IPS-20b (cell line): ENCODE measurements around the gene SMYD3.
"Not testable (repeated sequence)": the region's sequence is repeated elsewhere in the genome, so short reads cannot be mapped to it uniquely, and the experiment has no call there.

ENCODE experiments used
- H3K27ac ChIP-seq: one replicate; pipeline ENCODE4 v1.5.1; 2013; ENCODE audit warnings: low read length
- H3K27me3 ChIP-seq: 2 replicates; pipeline ENCODE4 v1.6.1; 2013; ENCODE audit warnings: mild to moderate bottlenecking, low read length, inconsistent platforms; ENCODE audit not compliant: insufficient read depth
- H3K36me3 ChIP-seq: 2 replicates; pipeline ENCODE4 v1.6.1; 2013; ENCODE audit warnings: low read depth, mild to moderate bottlenecking, inconsistent platforms, low read length, moderate library complexity; ENCODE audit not compliant: insufficient read depth
- H3K4me1 ChIP-seq: 2 replicates; pipeline ENCODE4 v1.6.1; 2013; ENCODE audit warnings: mild to moderate bottlenecking, control low read depth, inconsistent platforms, low read length, moderate library complexity; ENCODE audit not compliant: insufficient read depth
- H3K4me3 ChIP-seq: 2 replicates; pipeline ENCODE4 v1.5.1; 2013; ENCODE audit warnings: mild to moderate bottlenecking, low read length, inconsistent platforms
- H3K9ac ChIP-seq: 2 replicates; pipeline ENCODE4 v1.6.1; 2013; ENCODE audit warnings: low read depth, mild to moderate bottlenecking, inconsistent platforms, low read length, moderate library complexity
- H3K9me3 ChIP-seq: 2 replicates; pipeline ENCODE4 v1.6.1; 2013; ENCODE audit warnings: mild to moderate bottlenecking, low read depth, low read length, inconsistent platforms; ENCODE audit not compliant: insufficient read depth

SMYD3 gene

GRCh38 chr1:246036175-246036574, 470.9 kb downstream of the SMYD3 start:
- Histone ChIP-seq H3K36me3 (no peaks in the 10 kb centered on the region), H3K27me3 (no peaks in the 10 kb centered on the region), H3K4me1 (no peaks in the 10 kb centered on the region; the same call in 1 of the 2 replicates), H3K9ac (no peak overlapping the region), H3K27ac (no peak overlapping the region), H3K4me3 (no peak overlapping the region), H3K9me3 (no peaks in the 10 kb centered on the region)

- H3K36me3 ChIP-seq = no peaks in the 10 kb centered on the region
- no peak overlapping the region for H3K9ac ChIP-seq
- no peaks in the 10 kb centered on the region for H3K9me3 ChIP-seq
- no peak overlapping the region for H3K27ac ChIP-seq
- H3K4me1 ChIP-seq = no peaks in the 10 kb centered on the region; the same call in 1 of the 2 replicates
- no peaks in the 10 kb centered on the region for H3K27me3 ChIP-seq
- H3K4me3 ChIP-seq = no peak overlapping the region
Measured at GRCh38 chr1:246035060-246035541, 472.0 kb downstream of the SMYD3 start.

- H3K36me3 ChIP-seq = no peaks in the 10 kb centered on the region
- H3K27me3 ChIP-seq = no peaks in the 10 kb centered on the region
- H3K9me3 ChIP-seq = no peaks in the 10 kb centered on the region
- no peak overlapping the region for H3K9ac ChIP-seq
- no peak overlapping the region for H3K4me3 ChIP-seq
- H3K4me1 ChIP-seq = no peaks in the 10 kb centered on the region; the same call in 1 of the 2 replicates
- no peak overlapping the region for H3K27ac ChIP-seq
Measured at GRCh38 chr1:246034630-246035029, 472.4 kb downstream of the SMYD3 start.

- H3K4me3 ChIP-seq = no peak overlapping the region
- no peaks in the 10 kb centered on the region; the same call in 1 of the 2 replicates for H3K4me1 ChIP-seq
- no peaks in the 10 kb centered on the region for H3K27me3 ChIP-seq
- H3K9ac ChIP-seq = no peak overlapping the region
- no peak overlapping the region for H3K27ac ChIP-seq
- no peaks in the 10 kb centered on the region for H3K9me3 ChIP-seq
- H3K36me3 ChIP-seq = no peaks in the 10 kb centered on the region
Measured at GRCh38 chr1:246032984-246033383, 474.1 kb downstream of the SMYD3 start.

GRCh38 chr1:246032031-246032551, 475.0 kb downstream of the SMYD3 start:
- Histone ChIP-seq H3K4me1 (no peaks in the 10 kb centered on the region; the same call in 1 of the 2 replicates), H3K4me3 (no peak overlapping the region), H3K27me3 (no peaks in the 10 kb centered on the region), H3K36me3 (no peaks in the 10 kb centered on the region), H3K9ac (no peak overlapping the region), H3K9me3 (no peaks in the 10 kb centered on the region), H3K27ac (no peak overlapping the region)

- Histone ChIP-seq H3K9ac (no peak overlapping the region), H3K27me3 (no peaks in the 10 kb centered on the region), H3K4me3 (no peak overlapping the region), H3K36me3 (no peaks in the 10 kb centered on the region), H3K9me3 (no peaks in the 10 kb centered on the region), H3K4me1 (no peaks in the 10 kb centered on the region), H3K27ac (no peak overlapping the region)
Measured at GRCh38 chr1:246029616-246030015, 477.5 kb downstream of the SMYD3 start.

GRCh38 chr1:246024118-246024517, 483.0 kb downstream of the SMYD3 start:
- H3K4me1 ChIP-seq, H3K27me3 ChIP-seq, H3K36me3 ChIP-seq, H3K27ac ChIP-seq, H3K9ac ChIP-seq, H3K9me3 ChIP-seq, H3K4me3 ChIP-seq: not testable (repeated sequence)

GRCh38 chr1:246020211-246020954, 486.7 kb downstream of the SMYD3 start:
- Histone ChIP-seq H3K27me3 (no peaks in the 10 kb centered on the region), H3K4me1 (no peaks in the 10 kb centered on the region), H3K9me3 (no peaks in the 10 kb centered on the region), H3K27ac (no peak overlapping the region), H3K9ac (no peak overlapping the region), H3K4me3 (no peak overlapping the region), H3K36me3 (no peaks in the 10 kb centered on the region)

GRCh38 chr1:246018146-246018545, 488.9 kb downstream of the SMYD3 start:
- Histone ChIP-seq H3K9ac (no peak overlapping the region), H3K4me3 (no peak overlapping the region), H3K27me3 (no peaks in the 10 kb centered on the region), H3K4me1 (no peaks in the 10 kb centered on the region), H3K36me3 (no peaks in the 10 kb centered on the region), H3K27ac (no peak overlapping the region), H3K9me3 (no peaks in the 10 kb centered on the region)

GRCh38 chr1:246012341-246012740, 494.7 kb downstream of the SMYD3 start:
- H3K27me3 ChIP-seq = no peaks in the 10 kb centered on the region
- H3K4me1 ChIP-seq = 0 out of 2 replicates have a peak, but pooled peaks cover 2% of the 10 kb centered on the region
- H3K4me3 ChIP-seq = no peak overlapping the region
- H3K9ac ChIP-seq = no peak overlapping the region
- no peak overlapping the region for H3K27ac ChIP-seq
- H3K36me3 ChIP-seq = no peaks in the 10 kb centered on the region
- no peaks in the 10 kb centered on the region for H3K9me3 ChIP-seq

- H3K4me1 ChIP-seq = 0 out of 2 replicates have a peak, but pooled peaks cover 2% of the 10 kb centered on the region
- no peaks in the 10 kb centered on the region for H3K9me3 ChIP-seq
- H3K4me3 ChIP-seq = no peak overlapping the region
- H3K27me3 ChIP-seq = no peaks in the 10 kb centered on the region
- no peaks in the 10 kb centered on the region for H3K36me3 ChIP-seq
- H3K9ac ChIP-seq = no peak overlapping the region
- no peak overlapping the region for H3K27ac ChIP-seq
Measured at GRCh38 chr1:246010386-246010785, 496.7 kb downstream of the SMYD3 start.

GRCh38 chr1:246008363-246008831, 498.7 kb downstream of the SMYD3 start:
- Histone ChIP-seq H3K9ac (no peak overlapping the region), H3K27me3 (no peaks in the 10 kb centered on the region), H3K4me3 (no peak overlapping the region), H3K27ac (no peak overlapping the region), H3K36me3 (no peaks in the 10 kb centered on the region), H3K4me1 (0 out of 2 replicates have a peak, but pooled peaks cover 2% of the 10 kb centered on the region), H3K9me3 (no peaks in the 10 kb centered on the region)
